Small intestine (tissue), 7 donors: ENCODE measurements around the gene TASOR2. TPM values are rescaled to one million over a fixed set of nuclear protein-coding genes. Genes with fewer than 3 reads are reported as not detected.

ENCODE experiments used
- DNase-seq, 2 donors: peaks; one replicate each; pipeline versions ENCODE4 v3.0.0 to v3.0.0-alpha.2; 2013
- FAIRE-seq: peaks from 2 replicates; lab custom pipeline; 2012; peaks lifted over from hg19 to GRCh38; lab: Jason Lieb, UNC
- H3K27ac ChIP-seq, 3 donors: one replicate each; pipeline ENCODE4 v1.5.1; 2013; ENCODE audit warnings: low read length in 2 of 3, mild to moderate bottlenecking in 2 of 3, control low read depth in 1 of 3, inconsistent platforms in 1 of 3, low read depth in 1 of 3, moderate library complexity in 1 of 3
- H3K27me3 ChIP-seq, 3 donors: one replicate each; pipeline ENCODE4 v1.6.1; 2013; ENCODE audit warnings: low read length in 3 of 3, inconsistent platforms in 1 of 3; ENCODE audit not compliant: control insufficient read depth in 3 of 3, insufficient read depth in 3 of 3
- H3K36me3 ChIP-seq, 3 donors: one replicate each; pipeline ENCODE4 v1.6.1; 2013; ENCODE audit warnings: low read length in 3 of 3, inconsistent platforms in 1 of 3, low read depth in 1 of 3, mild to moderate bottlenecking in 1 of 3, moderate library complexity in 1 of 3; ENCODE audit not compliant: control insufficient read depth in 3 of 3, insufficient read depth in 2 of 3
- H3K4me1 ChIP-seq, 3 donors: one replicate each; pipeline ENCODE4 v1.6.1; 2013; ENCODE audit warnings: low read length in 2 of 3, inconsistent platforms in 1 of 3, low read depth in 1 of 3, mild to moderate bottlenecking in 1 of 3, moderate library complexity in 1 of 3; ENCODE audit not compliant: control insufficient read depth in 3 of 3, insufficient read depth in 2 of 3
- H3K4me3 ChIP-seq, 3 donors: one replicate each; pipeline ENCODE4 v1.5.1; 2013; ENCODE audit warnings: low read length in 3 of 3, control low read depth in 1 of 3, inconsistent platforms in 1 of 3, low read depth in 1 of 3, mild to moderate bottlenecking in 1 of 3, moderate library complexity in 1 of 3
- H3K9me3 ChIP-seq, 2 donors: one replicate each; pipeline ENCODE4 v1.6.1; 2013; ENCODE audit warnings: low read depth in 1 of 2, low read length in 1 of 2; ENCODE audit not compliant: control insufficient read depth in 2 of 2, insufficient read depth in 1 of 2
- WGBS, 3 donors: extraction: QIAGEN DNeasy Blood & Tissue Kit; methylation state at CpG; one replicate each; pipeline ENCODE4 v1.1.7; 2013; 5-methylcytosine and 5-hydroxymethylcytosine counted together
- polyA plus RNA-seq, 4 donors: library from polyadenylated mRNA; stranded (reverse) in 3 of 4; unstranded in 1 of 4; fragments of 200-250 nt in 3 of 4; fragments of 120-200 nt in 1 of 4; gene quantifications; one replicate each; pipeline versions ENCODE4 v1.2.1 to v1.2.3, GENCODE V29; 2013
- donor health status: healthy with polysubstance abuse.
- donor health status: control.
- donor health status: control.
- donor health status: Bipolar disorder and iron deficiency.
- donor health status: healthy.

Gene TASOR2
- polyA plus RNA-seq, 4 donors, result 5.4 to 22.7 (median 10.6) TPM

- H3K36me3 ChIP-seq, result peaks cover 12 to 31% (median 18%) of the 10 kb centered on the region in 3 donors
- FAIRE-seq (no peak), DNase-seq (no peak)
- WGBS, 3 donors, result 69 to 83% (median 81%) methylated on average over 3 of the region's 3 CpGs
- no peak overlapping the region for H3K4me3 ChIP-seq
- H3K27me3 ChIP-seq, result no peaks in the 10 kb centered on the region
- no peaks in the 10 kb centered on the region for H3K4me1 ChIP-seq
- no peaks in the 10 kb centered on the region for H3K9me3 ChIP-seq
- H3K27ac ChIP-seq, result no peak overlapping the region
Measured at GRCh38 chr10:5731559-5731958, 46.9 kb downstream of the TASOR2 start.

- H3K36me3 ChIP-seq, result peaks cover 12 to 35% (median 15%) of the 10 kb centered on the region in 3 donors
Measured at GRCh38 chr10:5732141-5732540, 47.5 kb downstream of the TASOR2 start.

More at GRCh38 chr10:5732141-5732540, 47.5 kb downstream of the TASOR2 start:
- H3K27ac ChIP-seq, result no peak overlapping the region
- H3K9me3 ChIP-seq, result no peaks in the 10 kb centered on the region
- H3K4me1 ChIP-seq, result no peaks in the 10 kb centered on the region
- WGBS, 3 donors, result 63 to 92% (median 88%) methylated on average over 4 of the region's 4 CpGs
- H3K27me3 ChIP-seq, result no peaks in the 10 kb centered on the region
- FAIRE-seq, result no peak
- DNase-seq, result no peak
- H3K4me3 ChIP-seq, result no peak overlapping the region

Other genes with a start within 250 kb of the TASOR2 start
- not detected for gene CALML5, start 185.3 kb upstream of the TASOR2 start, polyA plus RNA-seq
- gene CALML3, start 159.9 kb upstream of the TASOR2 start, polyA plus RNA-seq, result under 1 TPM in 3 of 4 donors, not detected in 1; 0.07 to 0.27 (median 0.22) TPM
- gene ASB13, start 18.2 kb upstream of the TASOR2 start, polyA plus RNA-seq, result 100 to 1,000 TPM in 2 of 4 donors, 10 to 100 TPM in 2; 29.2 to 155 (median 71.0) TPM
- gene GDI2, start 128.6 kb downstream of the TASOR2 start, polyA plus RNA-seq, result 100 to 1,000 TPM; 226 to 322 (median 241) TPM
- 1 to 10 TPM; 3.2 to 7.4 (median 5.0) TPM for gene ANKRD16, start 205.1 kb downstream of the TASOR2 start, polyA plus RNA-seq
- gene FBH1, start 205.4 kb downstream of the TASOR2 start, polyA plus RNA-seq, result 10 to 100 TPM; 38.8 to 89.9 (median 67.5) TPM